BLaER1 (cell line): ENCODE measurements around the gene PRSS12.

Experiments used
- H3K27ac ChIP-seq: shearing (Covaris generic); formaldehyde crosslinking; 2 replicates; pipeline ENCODE4 v1.8.1; 2022
- H3K27me3 ChIP-seq: shearing (Covaris generic); formaldehyde crosslinking; 2 replicates; pipeline ENCODE4 v1.8.1; 2022
- H3K36me3 ChIP-seq: shearing (Covaris generic); formaldehyde crosslinking; 2 replicates; pipeline ENCODE4 v1.8.1; 2022
- H3K4me1 ChIP-seq: shearing (Covaris generic); formaldehyde crosslinking; 2 replicates; pipeline ENCODE4 v1.8.1; 2022
- H3K4me2 ChIP-seq: shearing (Covaris generic); formaldehyde crosslinking; 2 replicates; pipeline ENCODE4 v1.8.1; 2022
- H3K4me3 ChIP-seq: shearing (Covaris generic); formaldehyde crosslinking; 2 replicates; pipeline ENCODE4 v1.8.1; 2022
- H3K9ac ChIP-seq: shearing (Covaris generic); formaldehyde crosslinking; 2 replicates; pipeline ENCODE4 v1.8.1; 2022
- H3K9me3 ChIP-seq: shearing (Covaris generic); formaldehyde crosslinking; 2 replicates; pipeline ENCODE4 v1.8.1; 2022
- H4K20me1 ChIP-seq: shearing (Covaris generic); formaldehyde crosslinking; 2 replicates; pipeline ENCODE4 v1.8.1; 2022
- Cebpa-rat ChIP-seq: shearing (Covaris generic); IDR thresholded peaks from 2 replicates; pipeline ENCODE4 v1.8.1; 2022

Gene PRSS12

DNA sequence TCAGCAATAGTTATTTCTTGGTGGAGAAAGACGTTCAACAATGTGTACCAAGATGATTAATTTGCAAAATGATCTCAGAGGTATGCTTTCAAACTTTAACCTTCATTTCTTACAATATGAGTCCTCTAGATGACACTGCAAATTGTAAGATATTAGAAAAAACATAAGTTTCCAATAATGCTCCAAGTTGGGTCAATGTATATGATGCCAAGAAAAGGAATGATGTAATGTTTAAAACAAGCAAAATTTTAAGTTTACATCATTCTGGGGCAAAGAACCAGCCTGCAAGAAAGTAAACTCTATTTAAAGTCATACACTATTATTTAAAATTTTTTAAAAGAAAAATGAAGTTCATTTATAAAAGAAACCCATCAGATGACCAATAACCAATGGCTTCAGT lies 56.1 kb downstream of the PRSS12 start:
- Histone ChIP-seq H3K9ac (no peak overlapping the region), H3K36me3 (no peaks in the 10 kb centered on the region), H3K4me2 (no peak overlapping the region), H3K9me3 (no peaks in the 10 kb centered on the region), H3K27me3 (no peaks in the 10 kb centered on the region), H3K4me3 (no peak overlapping the region), H4K20me1 (no peaks in the 10 kb centered on the region), H3K4me1 (no peaks in the 10 kb centered on the region), H3K27ac (no peak overlapping the region)
- TF ChIP-seq Cebpa-rat, result no peak

GRCh38 chr4:118290951-118291350 lies 61.9 kb downstream of the PRSS12 start:
- no peaks in the 10 kb centered on the region for H3K36me3 ChIP-seq
- no peaks in the 10 kb centered on the region for H4K20me1 ChIP-seq
- no peaks in the 10 kb centered on the region for H3K9me3 ChIP-seq
- no peak overlapping the region for H3K27ac ChIP-seq
- H3K27me3 ChIP-seq, result no peaks in the 10 kb centered on the region
- H3K4me3 ChIP-seq, result no peak overlapping the region
- H3K4me1 ChIP-seq, result no peaks in the 10 kb centered on the region
- no peak overlapping the region for H3K9ac ChIP-seq
- TF ChIP-seq Cebpa-rat, result no peak
- H3K4me2 ChIP-seq, result no peak overlapping the region

GRCh38 chr4:118289794-118290193 lies 63.0 kb downstream of the PRSS12 start:
- no peak overlapping the region for H3K27ac ChIP-seq
- no peak overlapping the region for H3K4me3 ChIP-seq
- H3K9ac ChIP-seq, result no peak overlapping the region
- H3K27me3 ChIP-seq, result no peaks in the 10 kb centered on the region
- no peaks in the 10 kb centered on the region for H4K20me1 ChIP-seq
- H3K4me2 ChIP-seq, result no peak overlapping the region
- H3K9me3 ChIP-seq, result no peaks in the 10 kb centered on the region
- no peaks in the 10 kb centered on the region for H3K4me1 ChIP-seq
- TF ChIP-seq Cebpa-rat, result no peak
- no peaks in the 10 kb centered on the region for H3K36me3 ChIP-seq

DNA sequence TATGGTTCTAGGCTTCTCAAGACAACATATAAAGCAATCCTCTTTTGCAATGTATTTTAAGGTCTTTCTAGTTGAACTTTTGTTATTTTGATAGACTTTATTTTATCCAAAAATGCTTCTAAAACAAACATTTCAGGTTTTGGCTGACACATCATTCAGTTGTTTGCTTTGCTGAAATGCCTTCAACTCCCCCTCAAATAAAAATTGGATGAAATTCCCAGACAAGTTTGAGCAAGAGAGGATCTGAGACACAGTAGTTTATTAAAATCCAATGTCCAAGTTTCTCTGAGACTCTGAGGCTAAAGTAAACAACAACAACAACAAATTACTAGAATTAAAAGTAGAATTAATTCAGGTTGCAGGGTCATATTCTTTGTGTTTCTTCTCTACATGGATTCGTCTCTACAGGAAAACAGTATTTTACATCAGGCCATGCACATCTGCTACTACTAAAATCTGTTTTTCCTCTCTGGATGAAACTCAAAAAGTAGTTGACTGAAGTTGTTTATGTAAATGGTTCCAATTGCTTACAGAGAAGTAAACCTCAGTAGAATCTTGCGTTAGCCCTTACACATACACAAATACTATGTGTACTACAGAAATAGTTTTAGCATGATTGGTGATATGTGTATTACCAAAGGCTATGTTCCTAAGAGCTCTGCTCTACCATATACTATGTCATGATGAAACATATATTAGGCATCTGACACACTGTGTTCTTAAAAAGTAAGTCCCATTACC lies 64.9 kb downstream of the PRSS12 start:
- TF ChIP-seq Cebpa-rat, result no peak

DNA sequence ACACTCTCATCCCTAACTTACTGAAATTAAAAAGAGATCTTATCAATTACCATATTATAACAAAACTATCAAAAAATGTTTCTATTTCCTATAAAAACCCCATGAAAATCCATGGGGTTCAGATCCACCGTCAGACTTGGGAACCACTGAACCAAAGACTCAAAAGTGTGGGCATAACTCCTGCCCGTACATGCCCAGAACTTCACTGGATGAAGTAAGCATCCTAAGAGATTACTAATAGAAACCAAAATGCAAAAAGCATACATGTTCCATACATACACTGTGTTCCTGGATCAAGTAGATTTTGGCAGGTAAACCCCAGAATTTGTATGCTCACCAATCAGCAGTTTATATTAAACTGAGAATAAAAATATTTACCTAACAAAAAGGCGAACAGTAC lies 66.1 kb downstream of the PRSS12 start:
- Histone ChIP-seq H3K27me3 (no peaks in the 10 kb centered on the region), H4K20me1 (peaks cover 22% of the 10 kb centered on the region), H3K9ac (no peak overlapping the region), H3K4me1 (peaks cover 14% of the 10 kb centered on the region), H3K4me2 (no peak overlapping the region), H3K27ac (no peak overlapping the region), H3K36me3 (peaks cover 13% of the 10 kb centered on the region), H3K9me3 (no peaks in the 10 kb centered on the region), H3K4me3 (no peak overlapping the region)
- no peak for TF ChIP-seq Cebpa-rat

More for the DNA sequence above, 64.9 kb downstream of the PRSS12 start:
- Histone ChIP-seq H4K20me1 (peaks cover 11% of the 10 kb centered on the region), H3K4me2 (no peak overlapping the region), H3K4me3 (no peak overlapping the region), H3K4me1 (peaks cover 9% of the 10 kb centered on the region), H3K9ac (no peak overlapping the region), H3K36me3 (peaks cover under 1% of the 10 kb centered on the region; the same call in 1 of the 2 replicates), H3K27ac (no peak overlapping the region), H3K27me3 (no peaks in the 10 kb centered on the region), H3K9me3 (no peaks in the 10 kb centered on the region)

GRCh38 chr4:118285931-118286330 lies 66.9 kb downstream of the PRSS12 start:
- peaks cover 20% of the 10 kb centered on the region for H3K36me3 ChIP-seq
- H3K9ac ChIP-seq, result no peak overlapping the region
- H3K4me1 ChIP-seq, result peaks cover 21% of the 10 kb centered on the region
- H3K9me3 ChIP-seq, result no peaks in the 10 kb centered on the region
- no peak overlapping the region for H3K4me2 ChIP-seq
- no peaks in the 10 kb centered on the region for H3K27me3 ChIP-seq
- TF ChIP-seq Cebpa-rat, result no peak
- no peak overlapping the region for H3K4me3 ChIP-seq
- peaks cover 30% of the 10 kb centered on the region for H4K20me1 ChIP-seq
- no peak overlapping the region for H3K27ac ChIP-seq

GRCh38 chr4:118284169-118284568 lies 68.6 kb downstream of the PRSS12 start:
- Histone ChIP-seq H3K9ac (no peak overlapping the region), H3K4me3 (no peak overlapping the region), H3K4me1 (peaks cover 31% of the 10 kb centered on the region), H3K4me2 (peak overlapping the region; percentile 5; the same call in 1 of the 2 replicates), H3K9me3 (no peaks in the 10 kb centered on the region), H3K27me3 (no peaks in the 10 kb centered on the region), H3K36me3 (peaks cover 38% of the 10 kb centered on the region), H3K27ac (no peak overlapping the region), H4K20me1 (peaks cover 44% of the 10 kb centered on the region)
- no peak for TF ChIP-seq Cebpa-rat

- Histone ChIP-seq H3K4me1 (peaks cover 37% of the 10 kb centered on the region), H4K20me1 (peaks cover 44% of the 10 kb centered on the region), H3K4me2 (no peak overlapping the region), H3K4me3 (no peak overlapping the region), H3K9me3 (no peaks in the 10 kb centered on the region), H3K27ac (no peak overlapping the region), H3K27me3 (no peaks in the 10 kb centered on the region), H3K36me3 (peaks cover 38% of the 10 kb centered on the region), H3K9ac (no peak overlapping the region)
- no peak for TF ChIP-seq Cebpa-rat
Observed at GRCh38 chr4:118282692-118283091, 70.1 kb downstream of the PRSS12 start.

GRCh38 chr4:118281611-118282442 lies 71.0 kb downstream of the PRSS12 start:
- Histone ChIP-seq H3K27ac (peak overlapping the region; percentile 97), H3K4me3 (peak overlapping the region; percentile 86; the same call in 1 of the 2 replicates)
- TF ChIP-seq Cebpa-rat, result no peak

More at GRCh38 chr4:118281611-118282442, 71.0 kb downstream of the PRSS12 start:
- peak overlapping the region; percentile 36; the same call in 1 of the 2 replicates for H3K9ac ChIP-seq
- no peaks in the 10 kb centered on the region for H3K27me3 ChIP-seq
- peaks cover 38% of the 10 kb centered on the region for H3K36me3 ChIP-seq
- H3K4me2 ChIP-seq, result peak overlapping the region; percentile 92
- peaks cover 44% of the 10 kb centered on the region for H4K20me1 ChIP-seq
- no peaks in the 10 kb centered on the region for H3K9me3 ChIP-seq
- peaks cover 38% of the 10 kb centered on the region for H3K4me1 ChIP-seq
